Esophagus (tissue), 2 donors: Measurements from ENCODE around the gene BAD. TPM values are rescaled to one million over a fixed set of nuclear protein-coding genes. Genes with fewer than 3 reads are reported as not detected.
A peak's percentile ranks its signal among the peaks of the same experiment; 100 is the strongest.
"Not testable (repeated sequence)": the region's sequence is repeated elsewhere in the genome, so short reads cannot be mapped to it uniquely, and the experiment has no call there.

Source experiments
- H3K27ac ChIP-seq, 2 donors: one replicate each; pipeline ENCODE4 v1.5.1; 2013; ENCODE audit warnings: low read depth in 2 of 2, mild to moderate bottlenecking in 2 of 2, inconsistent platforms in 1 of 2, low read length in 1 of 2, moderate library complexity in 1 of 2
- H3K27me3 ChIP-seq, 2 donors: one replicate each; pipeline ENCODE4 v1.6.1; 2013; ENCODE audit warnings: low read length in 2 of 2, control low read depth in 1 of 2, mild to moderate bottlenecking in 1 of 2; ENCODE audit not compliant: insufficient read depth in 2 of 2, control insufficient read depth in 1 of 2
- H3K36me3 ChIP-seq, 2 donors: one replicate each; pipeline ENCODE4 v1.6.1; 2013; ENCODE audit warnings: low read length in 1 of 2; ENCODE audit not compliant: control insufficient read depth in 2 of 2, insufficient read depth in 2 of 2
- H3K4me1 ChIP-seq, 2 donors: one replicate each; pipeline ENCODE4 v1.6.1; 2013; ENCODE audit warnings: low read length in 1 of 2; ENCODE audit not compliant: control insufficient read depth in 2 of 2, insufficient read depth in 2 of 2
- H3K4me3 ChIP-seq, 2 donors: one replicate each; pipeline ENCODE4 v1.5.1; 2013; ENCODE audit warnings: low read length in 2 of 2, mild to moderate bottlenecking in 2 of 2, low read depth in 1 of 2, moderate library complexity in 1 of 2
- H3K9me3 ChIP-seq, 2 donors: one replicate each; pipeline ENCODE4 v1.6.1; 2013; ENCODE audit warnings: mild to moderate bottlenecking in 2 of 2, low read depth in 1 of 2, low read length in 1 of 2, moderate library complexity in 1 of 2; ENCODE audit not compliant: control insufficient read depth in 2 of 2, insufficient read depth in 1 of 2
- WGBS, 2 donors: extraction: QIAGEN DNeasy Blood & Tissue Kit; methylation state at CpG; one replicate each; pipeline ENCODE4 v1.1.7; 2013; 5-methylcytosine and 5-hydroxymethylcytosine counted together
- polyA plus RNA-seq, 2 donors: library from polyadenylated mRNA; stranded (reverse); fragments of 200-250 nt; gene quantifications; one replicate each; pipeline ENCODE4 v1.2.3, GENCODE V29; 2013
- donor health status: healthy with polysubstance abuse.
- donor health status: Bipolar disorder and iron deficiency.

Gene BAD
- polyA plus RNA-seq, 2 donors: 57.4 to 64.8 TPM

- H3K36me3 ChIP-seq: peaks cover 0 to 25% of the 10 kb centered on the region in 2 donors
- H3K9me3 ChIP-seq, H3K4me3 ChIP-seq, H3K27me3 ChIP-seq: not testable (repeated sequence)
- peak overlapping the region; percentile 9 to 40 for H3K27ac ChIP-seq
- 64 to 75% methylated on average over 21 to 25 of the region's 25 CpGs for WGBS, 2 donors
- H3K4me1 ChIP-seq: peaks cover 0 to 23% of the 10 kb centered on the region in 2 donors
These were observed 31.4 kb upstream of the BAD start for GRCh38 chr11:64315667-64316526.

GRCh38 chr11:64314805-64315561 lies 30.5 kb upstream of the BAD start:
- 82 to 85% methylated on average over 24 of the region's 24 CpGs for WGBS, 2 donors
- no peak overlapping the region for H3K27ac ChIP-seq
- H3K27me3 ChIP-seq: no peaks in the 10 kb centered on the region
- peaks cover 0 to 21% of the 10 kb centered on the region in 2 donors for H3K36me3 ChIP-seq
- H3K4me3 ChIP-seq: no peak overlapping the region
- peaks cover 0 to 24% of the 10 kb centered on the region in 2 donors for H3K4me1 ChIP-seq
- H3K9me3 ChIP-seq: no peaks in the 10 kb centered on the region

- Histone ChIP-seq H3K36me3 (peaks cover 0 to 21% of the 10 kb centered on the region in 2 donors), H3K9me3 (no peaks in the 10 kb centered on the region), H3K4me3 (no peak overlapping the region), H3K27me3 (no peaks in the 10 kb centered on the region), H3K4me1 (peaks cover 0 to 20% of the 10 kb centered on the region in 2 donors), H3K27ac (peak overlapping the region; percentile 36 to 71)
- 75 to 78% methylated on average over 19 of the region's 19 CpGs for WGBS, 2 donors
These were observed 29.8 kb upstream of the BAD start for GRCh38 chr11:64314146-64314804.

GRCh38 chr11:64313491-64314145 lies 29.2 kb upstream of the BAD start:
- Histone ChIP-seq H3K4me3 (no peak overlapping the region), H3K9me3 (no peaks in the 10 kb centered on the region), H3K4me1 (peaks cover 0 to 14% of the 10 kb centered on the region in 2 donors), H3K36me3 (peaks cover 0 to 21% of the 10 kb centered on the region in 2 donors), H3K27me3 (no peaks in the 10 kb centered on the region), H3K27ac (peak overlapping the region; percentile 37 to 71)
- 46 to 54% methylated on average over 18 of the region's 18 CpGs for WGBS, 2 donors

GRCh38 chr11:64312947-64313346 lies 28.5 kb upstream of the BAD start:
- no peaks in the 10 kb centered on the region for H3K9me3 ChIP-seq
- H3K4me1 ChIP-seq: peaks cover 0 to 14% of the 10 kb centered on the region in 2 donors
- H3K27me3 ChIP-seq: no peaks in the 10 kb centered on the region
- no peak overlapping the region for H3K4me3 ChIP-seq
- H3K36me3 ChIP-seq: peaks cover 0 to 21% of the 10 kb centered on the region in 2 donors
- WGBS, 2 donors: 62 to 70% methylated on average over 10 of the region's 10 CpGs
- H3K27ac ChIP-seq: peak overlapping the region; percentile 37 to 71

- not testable (repeated sequence) for H3K9me3 ChIP-seq, H3K27me3 ChIP-seq, H3K4me3 ChIP-seq, H3K27ac ChIP-seq
- H3K4me1 ChIP-seq: peaks cover 6 to 19% of the 10 kb centered on the region in 2 donors
- H3K36me3 ChIP-seq: peaks cover 0 to 10% of the 10 kb centered on the region in 2 donors
- 82 to 89% methylated on average over 5 of the region's 5 CpGs for WGBS, 2 donors
These were observed 23.3 kb upstream of the BAD start for GRCh38 chr11:64307795-64308194.

- WGBS, 2 donors: 69 to 76% methylated on average over 13 to 15 of the region's 15 CpGs
These were observed 22.6 kb upstream of the BAD start for GRCh38 chr11:64306876-64307622.

GRCh38 chr11:64306563-64306875 lies 22.1 kb upstream of the BAD start:
- H3K4me3 ChIP-seq: peak overlapping the region; percentile 59 to 74
- peaks cover 6 to 17% of the 10 kb centered on the region in 2 donors for H3K4me1 ChIP-seq
- H3K9me3 ChIP-seq: no peaks in the 10 kb centered on the region
- peak overlapping the region; percentile 88 to 94 for H3K27ac ChIP-seq
- 19 to 22% methylated on average over 9 of the region's 9 CpGs for whole genome bisulfite sequencing, 2 donors
- peaks cover 0 to 7% of the 10 kb centered on the region in 2 donors for H3K36me3 ChIP-seq
- no peaks in the 10 kb centered on the region for H3K27me3 ChIP-seq

More at GRCh38 chr11:64306876-64307622, 22.6 kb upstream of the BAD start:
- Histone ChIP-seq H3K36me3 (peaks cover 0 to 7% of the 10 kb centered on the region in 2 donors), H3K27ac (peak overlapping the region; percentile 88 to 94), H3K9me3 (no peaks in the 10 kb centered on the region), H3K4me3 (peak overlapping the region; percentile 59 to 74), H3K27me3 (no peaks in the 10 kb centered on the region), H3K4me1 (peaks cover 6 to 17% of the 10 kb centered on the region in 2 donors)
